Parathyroid adenoma (tissue), 2 donors: ENCODE measurements around the gene GPAM.

Experiments
- H2AFZ ChIP-seq: fragments of 300-600 bp; sonication (generic); one replicate; pipeline ENCODE4 v1.7.0; 2017; ENCODE audit warnings: antibody characterized with exemption, mild to moderate bottlenecking
- H3K27ac ChIP-seq: fragments of 300-600 bp; sonication (generic); one replicate; pipeline ENCODE4 v1.7.0; 2017
- H3K27me3 ChIP-seq: fragments of 300-600 bp; sonication (generic); one replicate; pipeline ENCODE4 v1.7.0; 2017; ENCODE audit warnings: low read length; ENCODE audit not compliant: control insufficient read depth, insufficient read depth
- H3K36me3 ChIP-seq: fragments of 300-600 bp; sonication (generic); one replicate; pipeline ENCODE4 v1.7.0; 2017; ENCODE audit warnings: low read length; ENCODE audit not compliant: control insufficient read depth, insufficient read depth
- H3K4me1 ChIP-seq: fragments of 300-600 bp; sonication (generic); one replicate; pipeline ENCODE4 v1.7.0; 2017; ENCODE audit warnings: control low read depth
- H3K4me2 ChIP-seq: fragments of 300-600 bp; sonication (generic); one replicate; pipeline ENCODE4 v1.7.0; 2017; ENCODE audit warnings: low read length
- H3K4me3 ChIP-seq: fragments of 300-600 bp; sonication (generic); one replicate; pipeline ENCODE4 v1.7.0; 2017; ENCODE audit warnings: low read depth, low read length
- H3K79me2 ChIP-seq: fragments of 300-600 bp; sonication (generic); one replicate; pipeline ENCODE4 v1.7.0; 2017; ENCODE audit warnings: control low read depth
- H3K9ac ChIP-seq: fragments of 300-600 bp; sonication (generic); one replicate; pipeline ENCODE4 v1.7.0; 2017; ENCODE audit warnings: mild to moderate bottlenecking
- H3K9me3 ChIP-seq: fragments of 300-600 bp; sonication (generic); one replicate; pipeline ENCODE4 v1.7.0; 2017; ENCODE audit warnings: low read length; ENCODE audit not compliant: control insufficient read depth
- CTCF ChIP-seq: fragments of 300-600 bp; sonication (generic); IDR thresholded peaks from one replicate; pipeline ENCODE4 v1.7.0; 2017; ENCODE audit warnings: antibody characterized with exemption, mild to moderate bottlenecking
- donor health status: primary hyperparathyroidism.

Gene GPAM

GRCh38 chr10:112183329-112184051 lies at the start of gene GPAM:
TSS of gene GPAM (minus strand) at chr10:112183765. CDS start at chr10:112181784, 1,981 bp downstream.
- H3K27me3 ChIP-seq, result no peaks in the 10 kb centered on the region
- H3K9me3 ChIP-seq, result no peaks in the 10 kb centered on the region
- peak within 1 kb of the TSS; percentile 97 for H2AFZ ChIP-seq
- H3K79me2 ChIP-seq, result no peaks in the 10 kb centered on the region
- no peak for TF ChIP-seq CTCF
- peak within 1 kb of the TSS; percentile 13 for H3K9ac ChIP-seq
- H3K4me2 ChIP-seq, result peak within 1 kb of the TSS; percentile 99
- no peaks in the 10 kb centered on the region for H3K36me3 ChIP-seq
- peak within 1 kb of the TSS; percentile 96 for H3K4me3 ChIP-seq
- peak within 1 kb of the TSS; percentile 62 for H3K27ac ChIP-seq
- H3K4me1 ChIP-seq, result peaks cover 4% of the 10 kb centered on the region

- no peak overlapping the region for H3K4me3 ChIP-seq
- H3K27me3 ChIP-seq, result no peaks in the 10 kb centered on the region
These were observed 49.1 kb upstream of the GPAM start for GRCh38 chr10:112232670-112233069.

GRCh38 chr10:112231602-112232400 lies 48.2 kb upstream of the GPAM start:
- Histone ChIP-seq H3K27me3 (no peaks in the 10 kb centered on the region), H3K79me2 (no peaks in the 10 kb centered on the region), H3K36me3 (no peaks in the 10 kb centered on the region), H3K27ac (no peak overlapping the region), H3K4me2 (no peak overlapping the region), H3K9me3 (no peaks in the 10 kb centered on the region), H3K4me3 (no peak overlapping the region), H3K9ac (no peak overlapping the region), H2AFZ (no peak overlapping the region), H3K4me1 (no peaks in the 10 kb centered on the region)
- TF ChIP-seq CTCF, result no peak

More at GRCh38 chr10:112232670-112233069, 49.1 kb upstream of the GPAM start:
- H3K79me2 ChIP-seq, result no peaks in the 10 kb centered on the region
- TF ChIP-seq CTCF, result no peak
- H3K9me3 ChIP-seq, result no peaks in the 10 kb centered on the region
- no peak overlapping the region for H2AFZ ChIP-seq
- no peaks in the 10 kb centered on the region for H3K36me3 ChIP-seq
- no peak overlapping the region for H3K27ac ChIP-seq
- no peak overlapping the region for H3K9ac ChIP-seq
- H3K4me2 ChIP-seq, result no peak overlapping the region
- H3K4me1 ChIP-seq, result no peaks in the 10 kb centered on the region

GRCh38 chr10:112230325-112230988 lies 46.9 kb upstream of the GPAM start:
- H3K79me2 ChIP-seq, result no peaks in the 10 kb centered on the region
- no peak overlapping the region for H3K4me3 ChIP-seq
- peaks cover 4% of the 10 kb centered on the region for H3K27me3 ChIP-seq
- no peak overlapping the region for H3K9ac ChIP-seq
- H3K4me1 ChIP-seq, result no peaks in the 10 kb centered on the region
- H3K4me2 ChIP-seq, result no peak overlapping the region
- H3K9me3 ChIP-seq, result no peaks in the 10 kb centered on the region
- H2AFZ ChIP-seq, result no peak overlapping the region
- TF ChIP-seq CTCF, result no peak
- no peaks in the 10 kb centered on the region for H3K36me3 ChIP-seq
- H3K27ac ChIP-seq, result no peak overlapping the region
